NB4 (cell line): Measurements from ENCODE around the gene PDCD1.

ENCODE experiments used
- MAX ChIP-seq: IDR thresholded peaks from 2 replicates; pipeline ENCODE4 v1.6.1; 2011; ENCODE audit warnings: low read depth, low read length
- MYC ChIP-seq: IDR thresholded peaks from 2 replicates; pipeline ENCODE4 v1.6.1; 2011; ENCODE audit warnings: low read depth, low read length
- POLR2A ChIP-seq: IDR thresholded peaks from 2 replicates; pipeline ENCODE4 v1.6.1; 2011; ENCODE audit warnings: mild to moderate bottlenecking; ENCODE audit not compliant: insufficient read length; ENCODE audit errors: extremely low read depth
- TF ChIP-seq, protein P1 (sequence below): IDR thresholded peaks from one replicate; pipeline ENCODE4 v1.5.1; 2012; ENCODE audit warnings: low read depth, low read length

GRCh38 chr2:241898463-241899270 is 40.0 kb upstream of the PDCD1 start:
- TF ChIP-seq, protein P1, sequence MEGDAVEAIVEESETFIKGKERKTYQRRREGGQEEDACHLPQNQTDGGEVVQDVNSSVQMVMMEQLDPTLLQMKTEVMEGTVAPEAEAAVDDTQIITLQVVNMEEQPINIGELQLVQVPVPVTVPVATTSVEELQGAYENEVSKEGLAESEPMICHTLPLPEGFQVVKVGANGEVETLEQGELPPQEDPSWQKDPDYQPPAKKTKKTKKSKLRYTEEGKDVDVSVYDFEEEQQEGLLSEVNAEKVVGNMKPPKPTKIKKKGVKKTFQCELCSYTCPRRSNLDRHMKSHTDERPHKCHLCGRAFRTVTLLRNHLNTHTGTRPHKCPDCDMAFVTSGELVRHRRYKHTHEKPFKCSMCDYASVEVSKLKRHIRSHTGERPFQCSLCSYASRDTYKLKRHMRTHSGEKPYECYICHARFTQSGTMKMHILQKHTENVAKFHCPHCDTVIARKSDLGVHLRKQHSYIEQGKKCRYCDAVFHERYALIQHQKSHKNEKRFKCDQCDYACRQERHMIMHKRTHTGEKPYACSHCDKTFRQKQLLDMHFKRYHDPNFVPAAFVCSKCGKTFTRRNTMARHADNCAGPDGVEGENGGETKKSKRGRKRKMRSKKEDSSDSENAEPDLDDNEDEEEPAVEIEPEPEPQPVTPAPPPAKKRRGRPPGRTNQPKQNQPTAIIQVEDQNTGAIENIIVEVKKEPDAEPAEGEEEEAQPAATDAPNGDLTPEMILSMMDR = no peak
- TF ChIP-seq MAX = no peak
- TF ChIP-seq POLR2A = no peak
- no peak for TF ChIP-seq MYC
